ENCODE data around the gene MACROH2A1.

MACROH2A1 gene

DNA sequence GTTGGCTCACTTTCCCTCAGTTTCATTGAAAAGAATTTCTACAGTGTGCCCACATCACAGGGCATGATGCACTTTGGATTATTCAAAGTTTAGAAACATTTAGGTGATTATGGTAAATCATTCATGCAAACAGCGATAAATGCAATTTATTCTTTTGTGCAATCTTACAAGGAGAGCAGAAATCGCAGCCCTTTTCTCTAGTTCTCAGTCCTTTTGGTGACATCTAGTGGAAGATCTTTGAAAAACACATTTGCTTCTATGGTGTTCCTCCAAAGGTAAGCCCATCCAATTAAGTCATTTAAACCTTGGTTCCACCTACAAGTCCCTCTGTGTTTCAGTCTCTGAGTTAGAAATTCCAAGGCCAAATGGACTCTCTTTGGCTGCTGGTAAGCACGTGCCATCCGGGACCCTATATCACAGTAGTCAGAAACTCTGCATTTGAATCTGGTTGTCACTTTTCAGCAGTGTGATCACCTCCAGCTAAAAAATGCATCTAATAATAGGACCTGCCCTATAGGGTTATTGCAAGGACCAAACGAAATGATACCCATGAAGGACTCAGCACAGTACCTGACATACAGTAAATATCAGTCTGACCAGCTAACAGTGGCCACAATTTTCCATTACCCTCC, 66.4 kb downstream of the MACROH2A1 start:
- peak; percentile 21 for TF ChIP-seq CTCF (IDR thresholded peaks at IDR 0.05; ENCODE audit: extremely low read depth, missing control alignments)

DNA sequence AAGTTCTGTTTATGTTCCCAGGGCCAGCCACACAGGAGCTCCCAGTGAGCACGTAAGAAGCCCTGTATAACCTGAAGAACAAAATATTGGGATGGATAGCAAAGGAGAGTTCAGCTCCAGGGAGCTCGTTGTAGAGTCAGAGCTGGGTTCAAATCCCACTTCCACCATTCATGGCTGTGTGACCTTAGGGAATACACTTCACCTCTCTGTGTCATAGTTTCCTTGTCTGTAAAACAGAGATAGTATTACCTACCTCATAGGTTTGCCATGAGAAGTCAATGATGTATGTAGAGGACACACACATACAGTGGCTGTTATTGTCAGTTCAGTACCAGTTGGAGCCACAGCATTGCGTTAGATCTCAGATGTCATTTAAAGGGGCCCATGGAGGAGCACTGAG, 67.4 kb downstream of the MACROH2A1 start:
- no peak for DNase-seq (ENCODE audit: low spot score)
- TF ChIP-seq CTCF (IDR thresholded peaks at IDR 0.05; ENCODE audit: extremely low read depth, missing control alignments): no peak

More for the DNA sequence above, 66.4 kb downstream of the MACROH2A1 start:
- peak; percentile 75 for DNase-seq (ENCODE audit: low spot score)

- no peak for DNase-seq (ENCODE audit: low spot score)
- no peak for TF ChIP-seq CTCF (IDR thresholded peaks at IDR 0.05; ENCODE audit: extremely low read depth, missing control alignments)
These were observed 68.3 kb downstream of the MACROH2A1 start for GRCh38 chr5:135330798-135331096.

- TF ChIP-seq CTCF (IDR thresholded peaks at IDR 0.05; ENCODE audit: extremely low read depth, missing control alignments): no peak
- DNase-seq (ENCODE audit: low spot score): no peak
These were observed 68.9 kb downstream of the MACROH2A1 start for GRCh38 chr5:135329913-135330797.

DNA sequence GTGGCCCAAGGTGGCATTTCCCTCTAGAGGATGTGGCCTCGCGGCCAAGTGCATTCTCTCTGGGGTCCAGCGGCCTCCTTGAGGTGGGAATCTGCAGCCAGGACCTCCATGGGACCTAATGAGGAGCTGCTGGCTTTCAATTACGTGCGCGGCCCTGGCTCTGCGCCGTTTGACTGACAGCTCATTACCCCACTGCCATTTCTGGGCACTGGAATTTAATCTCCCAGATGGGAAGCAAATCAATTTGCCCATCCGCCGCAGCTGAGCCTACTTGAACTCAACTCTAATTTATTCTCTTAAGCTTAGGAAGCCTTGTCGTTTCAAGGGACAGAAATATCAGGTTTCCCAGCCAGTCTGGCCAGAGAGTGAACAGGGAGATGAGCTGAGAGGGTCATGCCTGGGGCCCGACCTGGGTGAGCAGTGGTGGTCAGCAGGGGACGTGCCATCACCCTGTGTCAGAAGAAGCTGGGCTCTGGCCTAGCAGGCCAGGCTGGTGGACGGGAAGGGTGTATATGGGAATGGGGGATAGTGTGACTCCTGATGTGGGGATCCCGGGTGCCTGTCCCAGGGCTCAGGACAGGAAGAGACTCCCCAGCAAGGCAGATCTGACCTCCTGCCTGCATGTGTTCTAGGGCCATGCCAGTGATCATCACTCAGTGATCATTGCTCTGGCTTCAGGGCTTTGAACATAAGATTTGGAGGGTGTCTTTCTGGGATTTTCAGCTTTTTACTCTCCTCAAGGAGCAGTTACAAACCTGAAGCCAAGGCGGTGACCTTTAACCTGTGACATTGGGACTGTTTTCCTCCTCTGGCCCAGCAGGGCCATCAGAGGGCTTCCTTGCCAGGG, 69.7 kb downstream of the MACROH2A1 start:
- no peak for TF ChIP-seq CTCF (IDR thresholded peaks at IDR 0.05; ENCODE audit: extremely low read depth, missing control alignments)
- no peak for DNase-seq (ENCODE audit: low spot score)

GRCh38 chr5:135328128-135328687, 70.8 kb downstream of the MACROH2A1 start:
- TF ChIP-seq CTCF (IDR thresholded peaks at IDR 0.05; ENCODE audit: extremely low read depth, missing control alignments): no peak
- no peak for DNase-seq (ENCODE audit: low spot score)

Measured in GM20000 (cell line).